K562 (cell line): Measurements from ENCODE around the gene CAPN2. TPM values are rescaled to one million over a fixed set of nuclear protein-coding genes. Genes with fewer than 3 reads are reported as not detected.
A peak's percentile ranks its signal among the peaks of the same experiment; 100 is the strongest.

Experiments
- ATAC-seq: fragments of 200-7000 bp; cut with Tn5 transposase; 3 replicates; pipeline ENCODE4 v1.9.1; 2020; ENCODE audit warnings: moderate library complexity
- BruUV-seq: library from RNA; stranded (reverse); fragments of 400-500 nt; replicated peaks from 2 replicates; lab custom pipeline; 2021; lab: Mats Ljungman, UMichigan
- CTCF ChIA-PET: fragments of 300-600 bp; formaldehyde crosslinking; extraction: SDS; loops from one replicate; lab custom pipeline; 2021; ENCODE audit warnings: low intra/inter-chr PET ratio; lab: Yijun Ruan, JAX
- POLR2A ChIA-PET: fragments of 300-600, 350-650 bp; sonication (Branson Sonifier 250); formaldehyde crosslinking; extraction: SDS; loops from one replicate; lab custom pipeline; 2021; ENCODE audit warnings: antibody characterized with exemption, inconsistent platforms; lab: Yijun Ruan, JAX
- DNase-seq, 4 experiments: peaks; one replicate each; pipeline versions ENCODE4 v3.0.0 to v3.0.0-alpha.2; 2011 to 2018; ENCODE audit warnings: low spot score in 3 of 4, mixed read lengths in 3 of 4; ENCODE audit errors: extremely low read depth in 1 of 4
- FAIRE-seq: peaks from 2 replicates; lab custom pipeline; 2011; peaks lifted over from hg19 to GRCh38; lab: Jason Lieb, UNC
- H2AFZ ChIP-seq: 2 replicates; pipeline ENCODE4 v1.6.0; 2011; ENCODE audit warnings: low read depth, low read length, control low read depth, inconsistent platforms
- H3K27ac ChIP-seq: fragments of 200-600 bp; 3 replicates; pipeline ENCODE4 v1.8.0; 2011; ENCODE audit warnings: low read depth, mild to moderate bottlenecking, control low read depth, inconsistent platforms, low read length, moderate library complexity, mixed read lengths; ENCODE audit errors: extremely low read depth
- H3K27me3 ChIP-seq, 2 experiments: fragments of 300-600 bp in 1 of 2; 2 replicates in 1 of 2; 3 replicates in 1 of 2; pipeline versions ENCODE4 v1.6.0 to v1.8.0; 2011; ENCODE audit warnings: inconsistent platforms in 2 of 2, low read length in 2 of 2, mild to moderate bottlenecking in 1 of 2, mixed read lengths in 1 of 2, moderate library complexity in 1 of 2; ENCODE audit not compliant: control insufficient read depth in 2 of 2, insufficient read depth in 2 of 2
- H3K36me3 ChIP-seq: fragments of 300-600 bp; 3 replicates; pipeline ENCODE4 v1.8.0; 2011; ENCODE audit warnings: mild to moderate bottlenecking, low read length, inconsistent platforms; ENCODE audit not compliant: control insufficient read depth, insufficient read depth
- H3K4me1 ChIP-seq, 2 experiments: fragments of 200-600 bp in 1 of 2; replicated peaks in 1 of 2; 2 replicates in 1 of 2; 3 replicates in 1 of 2; pipeline versions ENCODE4 v1.5.1 to v1.8.0; 2011; ENCODE audit warnings: inconsistent platforms in 2 of 2, low read length in 2 of 2, mild to moderate bottlenecking in 1 of 2, mixed read lengths in 1 of 2, moderate library complexity in 1 of 2; ENCODE audit not compliant: control insufficient read depth in 2 of 2, insufficient read depth in 2 of 2
- H3K4me2 ChIP-seq: 2 replicates; pipeline ENCODE4 v1.6.1; 2011; ENCODE audit warnings: low read length, control low read depth, inconsistent platforms, mixed read lengths; ENCODE audit not compliant: insufficient read depth
- H3K4me3 ChIP-seq: fragments of 200-600 bp; sonication (generic), shearing (Covaris generic); 2 replicates; pipeline ENCODE4 v1.5.1; 2016; ENCODE audit warnings: control low read depth, inconsistent platforms
- H3K79me2 ChIP-seq: fragments of 200-600 bp; 3 replicates; pipeline ENCODE4 v1.8.0; 2011; ENCODE audit warnings: low read length, inconsistent platforms; ENCODE audit not compliant: control insufficient read depth, insufficient read depth
- H3K9ac ChIP-seq, 2 experiments: 2 replicates each; pipeline versions ENCODE4 v1.6.0 to v1.6.1; 2011; ENCODE audit warnings: low read depth in 2 of 2, low read length in 2 of 2, control low read depth in 1 of 2, inconsistent platforms in 1 of 2, mild to moderate bottlenecking in 1 of 2, mixed read lengths in 1 of 2; ENCODE audit not compliant: insufficient read depth in 1 of 2
- H3K9me1 ChIP-seq: one replicate; pipeline ENCODE4 v1.6.0; 2011; ENCODE audit warnings: inconsistent platforms, mild to moderate bottlenecking, low read length, moderate library complexity; ENCODE audit not compliant: control insufficient read depth, insufficient read depth
- H3K9me3 ChIP-seq: replicated peaks from 2 replicates; pipeline ENCODE4 v1.5.1; 2011; ENCODE audit warnings: low read depth, low read length, inconsistent platforms; ENCODE audit not compliant: control insufficient read depth, insufficient read depth
- H4K20me1 ChIP-seq: replicated peaks from 2 replicates; pipeline ENCODE4 v1.6.1; 2011; ENCODE audit warnings: low read length, inconsistent platforms, mixed read lengths; ENCODE audit not compliant: control insufficient read depth, insufficient read depth
- ARID3B ChIP-seq: fragments of 250-450 bp; sonication (Bioruptor Pico); IDR thresholded peaks from 2 replicates; pipeline ENCODE4 v1.4.0; 2020; ENCODE audit warnings: borderline replicate concordance
- ELF4 ChIP-seq: fragments of 450-650 bp; formaldehyde crosslinking; IDR thresholded peaks from 2 replicates; pipeline ENCODE4 v1.4.0; 2022; ENCODE audit warnings: missing genetic modification characterization
- ETV5 ChIP-seq: sonication (generic); formaldehyde crosslinking; IDR thresholded peaks from 2 replicates; pipeline ENCODE4 v1.4.0; 2020; ENCODE audit warnings: low read depth, mild to moderate bottlenecking, missing genetic modification reagents
- HNRNPK ChIP-seq: fragments of 200-400 bp; formaldehyde crosslinking; IDR thresholded peaks from one replicate; pipeline ENCODE4 v1.6.1; 2018; ENCODE audit warnings: mild to moderate bottlenecking, low read depth, low read length; ENCODE audit not compliant: poor library complexity, severe bottlenecking
- MAX ChIP-seq: sonication (generic); formaldehyde crosslinking; IDR thresholded peaks from 2 replicates; pipeline ENCODE4 v1.9.0; 2022; ENCODE audit warnings: mild to moderate bottlenecking, missing genetic modification reagents
- MYBL2 ChIP-seq, 2 experiments: fragments of 450-650 bp in 1 of 2; sonication (generic) in 1 of 2; formaldehyde crosslinking in 1 of 2; IDR thresholded peaks; 2 replicates each; pipeline versions ENCODE4 v1.6.1 to v1.8.1; 2017 to 2022; ENCODE audit warnings: borderline replicate concordance in 1 of 2, inconsistent platforms in 1 of 2, low read depth in 1 of 2, mild to moderate bottlenecking in 1 of 2, missing genetic modification reagents in 1 of 2, moderate library complexity in 1 of 2
- NONO ChIP-seq, 2 experiments: fragments of 200-400 bp in 1 of 2; fragments of 450-650 bp in 1 of 2; formaldehyde crosslinking in 1 of 2; IDR thresholded peaks; 2 replicates each; pipeline ENCODE4 v1.6.1; 2017; ENCODE audit warnings: low read depth in 2 of 2, mild to moderate bottlenecking in 2 of 2, moderate library complexity in 2 of 2, low read length in 1 of 2
- SMAD1 ChIP-seq: fragments of 150-350 bp; IDR thresholded peaks from 2 replicates; pipeline ENCODE4 v1.6.1; 2014; ENCODE audit warnings: low read length, low read depth; ENCODE audit not compliant: partially characterized antibody
- SREBF2 ChIP-seq: sonication (generic); formaldehyde crosslinking; IDR thresholded peaks from 2 replicates; pipeline ENCODE4 v1.4.0; 2020; ENCODE audit warnings: mild to moderate bottlenecking, missing genetic modification reagents
- TCF7 ChIP-seq: sonication (generic); IDR thresholded peaks from 2 replicates; pipeline ENCODE4 v1.6.1; 2016; ENCODE audit warnings: antibody characterized with exemption, borderline replicate concordance
- TEAD2 ChIP-seq: fragments of 450-650 bp; IDR thresholded peaks from 2 replicates; pipeline ENCODE4 v1.6.1; 2016; ENCODE audit warnings: missing genetic modification characterization, control low read depth, missing compliant biosample characterization
- TSHZ1 ChIP-seq: fragments of 250-450 bp; sonication (Bioruptor Pico); IDR thresholded peaks from 2 replicates; pipeline ENCODE4 v1.4.0; 2020; ENCODE audit warnings: mild to moderate bottlenecking, moderate library complexity
- XRCC4 ChIP-seq: IDR thresholded peaks from one replicate; pipeline ENCODE4 v1.6.1; 2011; ENCODE audit not compliant: insufficient read depth, insufficient read length; ENCODE audit errors: extremely low read depth
- ZBTB26 ChIP-seq: fragments of 450-650 bp; formaldehyde crosslinking; IDR thresholded peaks from 2 replicates; pipeline ENCODE4 v1.4.0; 2022; ENCODE audit warnings: missing genetic modification characterization
- ZNF217 ChIP-seq: sonication (generic); formaldehyde crosslinking; IDR thresholded peaks from 2 replicates; pipeline ENCODE4 v1.8.0; 2022; ENCODE audit warnings: mild to moderate bottlenecking, missing genetic modification reagents
- WGBS: fragments of 100-300 bp; shearing (Covaris generic); methylation state at CpG from one replicate; pipeline ENCODE4 v1.1.6; 2016; ENCODE audit warnings: low coverage, mixed read lengths; ENCODE audit not compliant: insufficient coverage; ENCODE audit errors: missing lambda C conversion rate; 5-methylcytosine and 5-hydroxymethylcytosine counted together
- in situ Hi-C: fragments of 300-500 bp; cut with MboI; formaldehyde crosslinking; loops from 4 replicates; pipeline ENCODE4 v1.15.0; 2018; ENCODE audit warnings: inconsistent platforms, mixed read lengths
- intact Hi-C: fragments of 100-400 bp; cut with micrococcal nuclease; formaldehyde crosslinking; loops from 2 replicates; pipeline ENCODE4 v1.14.2; 2022
- polyA plus RNA-seq, 8 experiments: library from polyadenylated mRNA; depleted of rRNA in 4 of 8; stranded (reverse) in 5 of 8; unstranded in 3 of 8; fragments of >200 nt; fragmentation: Nextera tagmentation in 2 of 8; fragmentation: Illumina TruSeq in 1 of 8; extraction: Ambion mirVana in 2 of 8; extraction: Trizol in 1 of 8; gene quantifications; 2 replicates each; pipeline versions ENCODE4 v1.2.1 to v1.2.3, GENCODE V29; 2011 to 2014; ENCODE audit warnings: inconsistent platforms in 1 of 8, missing spikeins in 1 of 8
- total RNA-seq, 7 experiments: library from RNA; depleted of rRNA in 6 of 7; stranded (reverse); fragments of >200 nt in 6 of 7; fragmentation: Illumina TruSeq in 2 of 7; extraction: Trizol in 2 of 7; gene quantifications; 2 replicates each; pipeline versions ENCODE4 v1.2.1 to v1.2.3, GENCODE V29; 2011 to 2021; ENCODE audit warnings: low replicate concordance in 1 of 7

The CAPN2 gene
- total and polyA plus RNA-seq, 9 of the 15 experiments (the other 6 are each of a cell fraction or from before 2014, with no cell fraction given), result 24.6 to 157 (median 101) TPM

DNA sequence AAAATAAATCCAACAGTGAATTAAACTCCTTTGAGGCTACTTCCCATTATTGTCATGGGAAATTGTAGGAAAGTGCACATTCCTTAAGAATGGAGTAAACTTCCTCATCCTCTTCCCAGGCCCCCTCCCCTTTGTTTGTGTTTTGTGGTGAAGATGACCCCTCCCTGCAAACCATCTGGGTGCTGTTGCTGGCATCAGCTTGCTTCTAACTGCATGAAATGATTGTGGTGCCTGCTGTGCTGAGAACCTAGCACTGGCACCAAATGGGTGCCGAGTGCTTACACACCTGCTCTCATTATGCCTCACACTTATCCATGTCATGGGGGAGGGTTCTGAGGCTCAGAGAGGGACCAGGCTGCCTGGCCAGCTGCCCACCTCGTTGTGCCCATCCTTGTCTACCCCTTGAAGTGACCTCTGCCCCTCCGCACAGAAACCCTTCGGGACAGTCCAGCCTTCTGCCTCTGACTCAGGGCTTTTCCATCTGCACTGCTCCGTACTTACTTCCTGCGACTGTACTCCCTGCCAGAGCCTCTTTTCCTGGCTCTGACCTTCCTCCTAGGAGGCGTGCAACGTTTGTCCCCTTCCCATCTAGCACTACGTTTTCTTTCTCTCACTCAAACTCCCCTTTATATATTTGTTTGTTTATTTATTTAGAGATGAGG, 30.6 kb downstream of the CAPN2 start:
- DNase-seq (no peak), FAIRE-seq (no peak), ATAC-seq (no peak)
- no TSS peak for BruUV-seq
- no peak overlapping the region for H2AFZ ChIP-seq
- no peaks in the 10 kb centered on the region for H4K20me1 ChIP-seq
- no peaks in the 10 kb centered on the region for H3K79me2 ChIP-seq
- ChIA-PET CTCF (no interaction called here), POLR2A (no interaction called here)
- no peaks in the 10 kb centered on the region for H3K27me3 ChIP-seq
- 0 out of 4 replicates have a peak overlapping the region, but pooled peaks of 1 of the 2 experiments have one; percentile 4 for H3K9ac ChIP-seq
- H3K27ac ChIP-seq, result no peak overlapping the region
- peaks cover 56% of the 10 kb centered on the region; the same call in 2 of the 3 replicates for H3K36me3 ChIP-seq
- no peak overlapping the region for H3K4me2 ChIP-seq
- H3K9me1 ChIP-seq, result no peaks in the 10 kb centered on the region
- no peaks in the 10 kb centered on the region for H3K9me3 ChIP-seq
- H3K4me1 ChIP-seq, result 0 out of 5 replicates have a peak, but pooled peaks cover 0 to 3% of the 10 kb centered on the region in 2 experiments
- in situ Hi-C loops, result no loop called here
- H3K4me3 ChIP-seq, result no peak overlapping the region
- intact Hi-C loops, result no loop called here
- 60% methylated on average over 9 of the region's 9 CpGs for WGBS
- TF ChIP-seq ZBTB26 (CRISPR knock-in tag) (no peak), TCF7 (no peak), ARID3B (CRISPR knock-in tag) (no peak), NONO (IDR thresholded peaks at IDR 0.05; ENCODE audit: low read depth in 2 of 2, low read length in 1 of 2) (no peak), SREBF2 (CRISPR knock-in tag) (no peak), ZNF217 (CRISPR knock-in tag) (no peak), TSHZ1 (CRISPR knock-in tag) (no peak), MYBL2 (IDR thresholded peaks at IDR 0.05; ENCODE audit: low read depth) (no peak), MYBL2 (CRISPR knock-in tag; IDR thresholded peaks at IDR 0.05; ENCODE audit: borderline replicate concordance) (no peak), SMAD1 (no peak), TEAD2 (tag) (no peak), ELF4 (no peak), ETV5 (CRISPR knock-in tag) (no peak), HNRNPK (no peak), MAX (CRISPR knock-in tag) (no peak), XRCC4 (no peak)
